NCI-H1105 (cell line): Measurements from ENCODE around the gene IL34.
A peak's percentile ranks its signal among the peaks of the same experiment; 100 is the strongest.
"Not testable (repeated sequence)": the region's sequence is repeated elsewhere in the genome, so short reads cannot be mapped to it uniquely, and the experiment has no call there.

Experiments used
- DNase-seq: peaks from one replicate; lab custom pipeline; 2025; lab: John Stamatoyannopoulos, UW

Gene IL34

DNA sequence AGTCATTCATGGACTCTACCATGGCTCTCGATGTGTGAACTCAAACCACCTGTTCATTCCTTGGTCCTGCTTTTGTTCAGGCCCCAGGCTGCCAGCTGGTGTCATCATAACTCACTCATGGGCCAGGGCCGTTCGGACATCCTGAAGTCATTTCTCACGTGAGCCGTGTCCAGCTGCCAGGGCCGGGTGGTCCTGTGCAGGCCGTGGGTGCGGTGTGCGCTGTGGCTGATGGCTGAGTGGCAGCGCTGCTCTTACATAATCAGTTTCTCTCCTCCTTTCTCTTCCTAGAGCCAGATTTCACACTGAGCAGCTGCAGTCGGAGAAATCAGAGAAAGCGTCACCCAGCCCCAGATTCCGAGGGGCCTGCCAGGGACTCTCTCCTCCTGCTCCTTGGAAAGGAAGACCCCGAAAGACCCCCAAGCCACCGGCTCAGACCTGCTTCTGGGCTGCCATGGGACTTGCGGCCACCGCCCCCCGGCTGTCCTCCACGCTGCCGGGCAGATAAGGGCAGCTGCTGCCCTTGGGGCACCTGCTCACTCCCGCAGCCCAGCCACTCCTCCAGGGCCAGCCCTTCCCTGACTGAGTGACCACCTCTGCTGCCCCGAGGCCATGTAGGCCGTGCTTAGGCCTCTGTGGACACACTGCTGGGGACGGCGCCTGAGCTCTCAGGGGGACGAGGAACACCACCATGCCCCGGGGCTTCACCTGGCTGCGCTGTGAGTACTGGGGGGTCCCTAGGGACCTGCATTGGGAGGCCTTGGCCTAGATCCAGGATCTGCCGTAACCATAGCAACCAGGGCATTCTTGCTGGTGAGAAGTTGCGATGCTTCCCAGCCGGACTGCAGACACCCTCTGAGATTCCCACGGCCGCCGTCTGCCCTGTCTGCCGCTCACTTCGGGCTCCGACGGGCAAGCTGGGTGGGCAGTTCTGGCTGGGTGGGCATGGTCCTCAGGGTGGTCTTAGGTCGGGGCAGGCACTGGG lies at the start of gene IL34:
TSS of gene IL34 (plus strand) at position 300 of the 982 bp plus-strand sequence. CDS start at position 689, 389 bp downstream.
- DNase-seq, result peak; percentile 18

- no peak for DNase-seq
Observed at GRCh38 chr16:70597135-70597835, 49.1 kb upstream of the IL34 start.

DNA sequence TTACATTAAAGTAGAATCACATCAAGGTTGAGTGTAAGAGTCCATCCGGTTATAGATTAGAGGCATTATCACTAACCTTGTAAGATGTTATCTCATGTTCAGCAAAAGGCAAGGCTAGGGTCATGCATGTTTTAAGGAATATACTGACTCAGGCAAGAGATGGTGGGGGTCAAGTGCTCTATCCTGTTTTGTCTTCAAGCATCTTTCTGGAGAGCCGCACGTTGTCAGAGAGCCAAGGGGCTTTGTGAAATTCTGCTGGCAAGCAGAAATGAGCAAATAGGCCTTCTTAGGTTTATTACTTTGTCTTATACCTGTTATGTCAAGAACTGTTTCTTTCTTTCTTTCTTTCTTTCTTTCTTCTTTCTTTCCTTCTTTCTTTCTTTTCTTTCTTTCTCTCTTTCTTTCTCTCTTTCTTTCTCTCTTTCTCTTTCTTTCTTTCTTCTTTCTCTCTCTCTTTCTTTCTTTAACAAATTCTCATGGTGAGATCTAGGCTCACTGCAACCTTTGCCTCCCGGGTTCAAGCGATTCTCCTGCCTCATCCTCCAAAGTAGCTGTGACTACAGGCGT lies 47.3 kb upstream of the IL34 start:
- no peak for DNase-seq

GRCh38 chr16:70600730-70601129 lies 45.6 kb upstream of the IL34 start:
- no peak for DNase-seq

GRCh38 chr16:70601576-70602575 lies 44.5 kb upstream of the IL34 start:
- DNase-seq, result no peak

GRCh38 chr16:70602831-70603230 lies 43.5 kb upstream of the IL34 start:
- DNase-seq, result no peak

DNA sequence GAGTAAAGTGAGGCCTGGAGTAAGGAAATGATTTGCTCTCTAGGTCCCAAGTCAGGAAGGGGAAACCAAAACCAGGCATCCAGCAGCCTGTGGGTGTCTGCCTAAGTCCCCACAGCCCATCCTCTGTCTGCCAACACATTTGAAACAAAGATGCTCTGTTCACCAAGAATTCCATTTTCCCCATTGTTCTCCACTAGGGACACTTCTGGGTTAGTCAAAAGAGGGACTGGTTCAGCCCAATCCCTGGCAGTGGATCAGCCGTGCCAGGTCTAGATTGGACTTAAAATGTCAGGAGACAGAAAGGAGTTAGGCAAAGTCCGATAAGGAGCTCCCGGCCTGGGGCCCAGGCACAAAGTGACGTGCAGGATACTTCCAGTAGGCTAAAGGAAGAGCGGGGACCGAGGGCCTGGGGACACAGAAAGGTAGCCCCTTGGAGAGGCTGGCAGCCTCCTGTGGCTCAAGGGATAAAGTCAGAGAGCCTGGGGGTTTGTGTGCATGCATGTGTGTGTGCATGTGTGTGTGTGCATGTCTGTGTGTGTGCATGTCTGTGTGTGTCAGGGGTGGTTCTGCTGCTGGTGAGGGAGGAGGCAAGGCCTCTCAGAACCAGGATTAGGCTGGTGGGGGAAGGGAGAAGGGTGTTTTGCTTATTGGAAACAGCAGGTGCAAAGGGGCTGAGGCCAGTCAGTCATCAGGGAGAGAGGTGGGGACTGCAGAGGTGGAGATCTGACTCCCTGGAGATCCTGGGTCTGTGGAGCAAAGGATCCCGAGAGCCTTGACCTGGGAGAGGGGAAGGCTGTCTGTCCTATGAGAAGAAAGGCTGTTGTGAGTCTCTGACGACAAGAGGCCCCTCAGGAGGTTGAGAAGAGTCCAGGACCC lies 41.7 kb upstream of the IL34 start:
- no peak for DNase-seq

DNA sequence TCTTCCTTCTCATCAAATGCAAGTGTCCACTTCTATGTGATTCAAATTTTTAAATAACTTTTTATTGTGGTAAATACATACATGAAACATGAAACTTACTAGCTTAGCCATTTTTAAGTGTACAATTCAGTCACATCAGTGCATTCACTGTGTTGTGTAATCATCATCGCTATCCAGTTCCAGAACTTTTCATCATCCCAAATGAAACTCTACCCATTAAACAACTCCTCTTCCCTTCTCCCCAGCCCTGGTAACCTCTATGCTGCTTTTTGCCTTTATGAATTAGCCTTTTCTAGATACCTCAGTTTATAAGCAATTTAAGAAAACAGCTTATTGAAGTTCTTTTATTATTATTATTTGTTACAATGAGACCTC lies 41.1 kb upstream of the IL34 start:
- DNase-seq, result no peak

DNA sequence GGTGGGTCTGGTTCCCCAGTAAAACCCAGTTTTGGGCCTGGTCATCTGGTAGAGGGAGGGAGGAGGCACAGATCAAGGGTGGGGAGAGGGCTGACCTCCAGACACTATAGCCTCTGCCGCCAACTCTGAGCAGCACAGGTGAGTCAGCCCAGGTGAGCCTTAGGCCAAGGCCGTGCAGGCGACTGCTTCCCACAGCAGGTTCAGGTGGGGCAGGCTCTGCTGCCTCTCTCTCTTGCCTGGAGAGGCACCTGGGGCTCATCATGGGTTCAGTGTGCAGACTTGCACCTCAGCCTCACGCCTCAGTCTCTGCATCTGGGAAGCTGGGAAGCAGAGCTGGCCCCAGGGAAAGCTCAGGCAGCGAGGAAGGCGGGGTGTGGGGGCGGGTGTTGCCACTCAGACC lies 37.8 kb upstream of the IL34 start:
- no peak for DNase-seq

GRCh38 chr16:70610273-70611223 lies 35.8 kb upstream of the IL34 start:
- DNase-seq, result no peak

DNA sequence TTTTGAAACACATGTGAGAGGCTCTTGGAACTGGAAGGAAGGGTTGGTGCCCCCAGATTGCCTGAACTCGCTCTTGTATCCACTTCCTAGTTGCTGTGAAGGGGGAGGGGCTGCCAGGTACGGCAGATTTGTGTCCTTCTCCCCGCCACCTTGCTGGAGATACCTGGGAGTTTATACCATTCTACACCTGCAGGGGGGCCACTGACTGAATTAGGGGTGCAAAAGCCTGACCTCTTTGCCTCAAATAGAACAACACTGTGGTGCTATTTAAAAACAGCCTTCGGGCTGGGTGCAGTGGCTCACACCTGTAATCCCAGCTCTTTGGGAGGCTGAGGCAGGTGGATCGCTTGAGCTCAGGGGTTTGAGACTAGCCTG lies 35.1 kb upstream of the IL34 start:
- DNase-seq, result no peak

DNA sequence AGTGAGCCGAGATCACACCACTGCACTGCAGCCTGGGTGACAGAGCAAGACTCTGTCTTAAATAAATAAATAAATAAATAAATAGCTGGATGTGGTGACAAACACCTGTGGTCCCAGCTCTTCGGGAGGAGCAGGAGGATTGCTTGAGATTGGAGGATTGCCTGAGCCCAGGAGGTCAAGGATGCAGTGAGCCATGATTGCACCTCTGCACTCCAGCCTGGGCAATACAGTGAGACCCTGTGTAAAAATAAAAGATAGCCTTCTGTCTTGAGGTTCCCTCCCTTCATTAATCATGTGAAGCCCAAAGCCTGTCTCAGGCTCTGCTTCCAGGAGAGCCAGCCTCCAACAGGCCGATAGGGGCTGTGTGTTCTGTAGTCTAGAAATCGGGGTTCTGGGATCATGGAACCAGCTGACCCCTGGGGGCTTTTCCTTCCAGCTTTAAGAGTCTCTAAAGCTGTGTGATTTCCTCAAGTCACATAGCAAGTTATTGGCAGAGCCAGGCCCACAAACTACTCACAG lies 34.5 kb upstream of the IL34 start:
- DNase-seq, result no peak

- DNase-seq, result no peak
Observed at GRCh38 chr16:70612931-70613330, 33.4 kb upstream of the IL34 start.

DNA sequence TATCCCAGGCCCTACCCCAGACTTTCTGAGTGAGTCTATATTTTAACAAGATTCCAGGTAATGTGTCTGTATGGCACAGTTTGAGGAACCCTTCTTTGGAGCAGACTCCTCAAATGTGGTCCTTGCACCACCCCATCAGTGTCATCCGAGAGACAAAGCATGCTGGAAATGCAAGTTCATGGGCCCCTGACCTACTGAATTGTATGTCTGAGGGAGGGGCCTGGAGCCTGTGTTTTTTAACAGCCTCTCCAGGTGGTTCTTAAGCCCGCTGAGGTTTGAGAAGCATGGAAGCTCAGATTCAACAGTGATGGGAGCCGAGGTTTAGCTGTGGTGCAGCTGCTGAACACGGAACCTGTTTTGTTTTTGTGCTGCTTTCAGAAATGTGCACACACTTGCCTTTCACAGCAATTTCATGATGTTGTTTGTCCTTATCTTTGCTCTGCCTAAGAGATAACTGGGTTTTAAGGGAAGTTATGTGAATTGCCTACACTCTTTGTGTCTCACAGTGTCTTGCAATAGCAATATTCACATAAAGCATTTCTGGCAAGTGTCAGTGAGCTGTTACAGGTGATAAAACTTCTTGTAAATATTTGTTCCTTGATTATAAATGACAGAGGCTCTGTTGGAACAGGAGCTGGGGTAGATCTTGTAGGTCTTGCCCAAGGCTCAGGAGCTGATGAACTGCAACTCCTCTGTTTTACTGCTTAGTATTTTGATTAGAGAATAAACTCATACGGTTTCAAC lies 32.0 kb upstream of the IL34 start:
- DNase-seq, result no peak

GRCh38 chr16:70615945-70616344 lies 30.4 kb upstream of the IL34 start:
- DNase-seq, result no peak

- not testable (repeated sequence) for DNase-seq
Observed at GRCh38 chr16:70621864-70622263, 24.5 kb upstream of the IL34 start.

- no peak for DNase-seq
Observed at GRCh38 chr16:70627696-70628095, 18.7 kb upstream of the IL34 start.

DNA sequence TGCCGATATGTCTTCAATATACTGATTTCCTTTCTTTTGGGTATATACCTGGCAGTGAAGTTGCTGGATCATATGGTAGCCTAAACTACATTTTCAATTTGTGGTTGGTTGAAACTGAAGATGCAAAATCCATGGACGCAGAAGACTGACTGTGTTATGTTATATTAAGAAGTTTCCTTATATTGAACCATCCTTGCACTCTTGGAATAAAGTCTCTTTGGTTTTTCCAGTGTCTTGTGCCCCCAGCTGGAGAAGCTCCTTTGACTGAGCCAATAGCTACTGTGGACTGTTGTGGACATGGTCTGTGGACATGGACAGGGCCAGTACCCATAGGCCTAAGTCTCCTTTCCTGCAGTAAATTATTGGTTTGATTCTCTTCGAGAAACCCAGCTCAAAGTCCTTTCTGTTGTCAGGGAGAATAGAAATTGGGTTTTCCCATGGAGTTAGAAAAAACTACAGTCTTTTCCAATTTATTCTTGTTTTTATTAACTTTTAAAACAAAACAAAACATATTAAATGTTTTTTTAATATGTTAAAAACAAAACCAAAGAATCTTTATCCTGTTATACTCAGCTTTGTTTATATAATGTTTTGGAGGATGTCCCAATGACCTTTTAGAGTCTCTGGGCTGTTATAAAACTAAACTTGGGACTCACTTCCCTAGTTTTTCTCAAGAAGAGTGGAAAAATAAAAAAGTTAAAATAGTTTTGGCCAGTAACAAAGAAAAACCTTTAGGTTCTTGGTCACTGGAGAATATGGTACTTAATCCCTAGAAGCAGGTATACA lies 15.2 kb upstream of the IL34 start:
- no peak for DNase-seq
